Colon (tissue), 2 donors: ENCODE data around the gene CXorf58.
"Not testable (repeated sequence)": the region's sequence is repeated elsewhere in the genome, so short reads cannot be mapped to it uniquely, and the experiment has no call there.

Experiments used
- FAIRE-seq: peaks from 2 replicates; lab custom pipeline; 2012; peaks lifted over from hg19 to GRCh38; lab: Jason Lieb, UNC
- donor health status: control.
- donor health status: control.

CXorf58 gene, protein sequence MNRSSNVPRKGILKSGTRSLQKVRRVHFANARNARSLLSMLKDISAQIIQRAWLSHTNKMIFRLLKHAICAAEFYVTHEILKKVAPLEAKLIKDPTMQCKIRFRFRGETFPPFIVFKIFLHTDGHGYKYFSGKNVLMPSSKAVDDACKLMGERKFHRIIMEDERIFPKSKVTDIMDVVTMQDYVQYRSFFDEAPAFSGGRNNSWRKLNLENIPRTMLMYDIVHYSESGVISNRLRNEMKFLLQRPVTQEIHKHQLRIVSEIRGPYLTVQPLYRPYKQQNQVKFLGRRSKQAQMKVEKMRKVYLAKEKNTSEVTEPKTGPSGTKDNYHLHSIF

GRCh38 chrX:23907498-23908218, at the start of gene CXorf58, which contains the start of gene APOO:
CXorf58 (plus strand) TSS chrX:23908006; CDS start chrX:23910303, 2,297 bp downstream.
APOO (minus strand) TSS chrX:23907938; CDS start chrX:23907702, 236 bp downstream.
- no peak for FAIRE-seq

GRCh38 chrX:23859238-23859637, 48.6 kb upstream of the CXorf58 start:
- not testable (repeated sequence) for FAIRE-seq

GRCh38 chrX:23861215-23861896, 46.5 kb upstream of the CXorf58 start:
- no peak for FAIRE-seq

GRCh38 chrX:23861952-23862351, 45.9 kb upstream of the CXorf58 start:
- FAIRE-seq, result not testable (repeated sequence)

GRCh38 chrX:23864742-23865326, 43.0 kb upstream of the CXorf58 start:
- no peak for FAIRE-seq

DNA sequence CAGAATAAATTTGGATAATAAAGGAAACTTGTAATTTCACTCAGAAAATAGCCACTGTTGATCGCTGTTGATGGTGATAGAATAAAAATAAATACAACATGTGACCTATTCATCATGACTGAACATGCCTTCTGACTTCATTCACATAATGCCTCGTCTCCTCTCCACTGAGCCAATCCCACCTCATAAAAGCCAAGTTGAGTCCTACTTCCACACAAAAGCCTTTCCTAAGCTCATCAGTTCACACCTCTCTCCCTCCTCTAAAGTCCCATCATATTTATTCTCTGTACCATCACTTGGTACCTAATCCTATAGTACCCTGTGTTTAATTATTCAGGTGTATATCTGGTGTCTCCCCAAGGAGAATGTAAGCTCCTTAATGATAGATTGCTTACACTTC, 37.8 kb upstream of the CXorf58 start:
- FAIRE-seq, result no peak

GRCh38 chrX:23871905-23872546, 35.8 kb upstream of the CXorf58 start:
- no peak for FAIRE-seq

GRCh38 chrX:23879380-23880090, 28.3 kb upstream of the CXorf58 start:
- no peak for FAIRE-seq

- FAIRE-seq, result no peak
Measured at GRCh38 chrX:23883737-23884354, 24.0 kb upstream of the CXorf58 start.

DNA sequence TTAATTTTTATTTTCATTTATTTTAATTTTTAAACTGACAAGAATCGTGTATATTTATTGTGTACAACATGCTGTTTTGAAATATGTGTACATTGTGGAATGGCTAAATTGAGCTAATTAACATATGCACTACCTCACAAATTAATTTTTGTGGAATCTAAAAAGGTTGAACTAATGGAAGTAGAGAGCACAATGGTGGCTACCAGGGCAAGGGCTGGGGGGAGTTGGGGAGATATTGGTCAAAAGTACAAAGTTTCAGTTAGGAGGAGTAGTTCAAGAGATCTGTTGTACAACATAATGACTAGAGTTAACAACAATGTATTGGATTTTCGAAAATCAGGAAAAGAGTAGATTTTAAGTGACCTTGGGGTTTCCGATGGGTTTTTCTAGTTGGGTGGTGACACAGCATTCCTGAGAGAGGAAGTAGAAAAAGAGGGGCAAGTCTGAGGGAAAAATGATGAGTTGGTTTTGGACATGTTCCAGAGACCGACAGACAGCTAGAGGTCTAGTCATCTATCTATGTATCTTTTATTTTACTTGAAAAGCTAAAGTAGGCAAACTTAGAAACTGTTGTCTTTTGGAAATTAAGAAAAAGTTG, 23.3 kb upstream of the CXorf58 start:
- FAIRE-seq, result no peak

DNA sequence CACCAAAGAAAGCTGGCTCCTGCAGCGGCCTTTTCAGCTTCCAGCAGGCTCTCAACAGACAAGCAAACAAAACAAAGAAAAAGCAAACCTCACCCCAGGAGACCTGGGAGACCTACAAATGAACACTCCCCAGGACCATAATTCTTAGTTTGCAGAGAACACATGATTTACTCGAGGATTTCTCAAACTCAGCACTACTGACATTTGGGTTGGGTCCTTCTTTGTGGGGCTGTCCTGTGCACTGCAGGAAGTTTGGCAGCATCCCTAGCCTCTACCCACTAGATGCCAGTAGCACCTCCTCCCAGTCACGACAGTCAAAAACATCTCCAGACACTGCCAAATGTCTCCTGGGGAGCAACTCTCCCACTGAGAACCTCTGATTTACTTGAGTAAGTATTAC, 22.0 kb upstream of the CXorf58 start:
- FAIRE-seq, result no peak

DNA sequence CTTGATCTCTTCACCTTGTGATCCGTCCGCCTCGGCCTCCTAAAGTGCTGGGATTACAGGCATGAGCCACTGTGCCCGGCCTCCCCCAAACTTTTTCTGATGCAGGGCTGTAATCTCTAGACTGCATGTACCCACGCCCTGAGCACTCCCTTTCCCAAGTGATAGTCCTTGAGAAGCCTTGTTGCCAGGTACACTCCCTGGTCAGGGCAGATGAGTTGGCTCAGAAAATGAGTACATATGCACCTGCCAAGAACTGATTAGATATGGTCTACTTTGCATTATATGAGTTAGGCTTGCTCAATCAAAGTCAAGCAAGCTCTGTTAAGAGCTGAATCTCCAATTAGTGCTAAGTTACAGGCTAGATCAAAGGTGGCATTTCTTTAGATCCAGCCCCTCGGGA, 20.4 kb upstream of the CXorf58 start:
- no peak for FAIRE-seq

- no peak for FAIRE-seq
Measured at GRCh38 chrX:23887918-23888317, 19.9 kb upstream of the CXorf58 start.

DNA sequence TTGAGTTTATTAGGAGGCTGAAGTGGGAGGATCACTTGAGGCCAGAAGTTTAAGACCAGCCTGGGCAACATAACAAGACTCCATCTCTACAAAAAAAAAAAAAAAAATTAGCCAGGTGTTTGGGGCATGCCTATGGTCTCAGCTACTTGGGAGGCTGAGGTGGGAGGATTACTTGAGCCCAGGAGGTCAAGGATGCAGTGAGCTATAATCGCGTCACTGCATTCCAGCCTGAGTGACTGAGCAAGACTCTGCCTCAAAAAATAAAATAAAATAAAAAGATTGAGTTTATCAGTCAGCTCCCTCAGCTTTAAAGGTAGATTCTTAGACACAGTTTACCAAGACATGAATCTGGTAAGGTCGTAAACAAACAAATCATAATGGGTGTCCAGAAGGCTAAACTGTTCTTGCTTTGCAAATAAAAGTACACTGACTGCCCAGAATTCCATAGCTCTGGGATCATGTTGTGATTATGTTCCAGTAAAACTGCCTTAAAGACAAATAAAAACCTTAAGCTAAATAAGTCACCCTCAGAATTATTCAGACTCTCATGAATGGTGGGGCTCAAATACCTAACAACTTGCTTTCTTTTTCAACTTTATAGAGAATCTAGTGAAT, 18.8 kb upstream of the CXorf58 start:
- FAIRE-seq, result no peak

- FAIRE-seq, result no peak
Measured at GRCh38 chrX:23890933-23891332, 16.9 kb upstream of the CXorf58 start.

GRCh38 chrX:23894993-23895392, 12.8 kb upstream of the CXorf58 start:
- not testable (repeated sequence) for FAIRE-seq

DNA sequence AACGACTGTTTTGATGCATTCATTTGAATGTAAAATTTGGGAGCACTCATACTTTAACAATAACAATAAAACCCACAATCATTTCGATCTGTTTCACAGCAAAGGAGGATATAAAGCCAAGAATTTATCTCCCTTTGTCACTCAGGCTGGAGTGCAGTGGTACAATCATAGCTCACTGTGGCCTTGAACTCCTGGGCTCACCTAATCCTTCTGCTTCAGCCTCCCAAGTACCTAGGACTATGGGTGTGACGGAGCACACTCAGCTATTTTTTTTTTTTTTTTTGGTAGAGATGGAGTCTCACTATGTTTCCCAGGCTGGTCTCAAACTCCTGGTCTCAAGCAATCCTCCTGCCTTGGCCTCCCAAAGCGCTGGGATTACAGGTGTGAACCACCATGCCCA, 11.3 kb upstream of the CXorf58 start:
- not testable (repeated sequence) for FAIRE-seq

GRCh38 chrX:23896981-23897380, 10.8 kb upstream of the CXorf58 start:
- no peak for FAIRE-seq

DNA sequence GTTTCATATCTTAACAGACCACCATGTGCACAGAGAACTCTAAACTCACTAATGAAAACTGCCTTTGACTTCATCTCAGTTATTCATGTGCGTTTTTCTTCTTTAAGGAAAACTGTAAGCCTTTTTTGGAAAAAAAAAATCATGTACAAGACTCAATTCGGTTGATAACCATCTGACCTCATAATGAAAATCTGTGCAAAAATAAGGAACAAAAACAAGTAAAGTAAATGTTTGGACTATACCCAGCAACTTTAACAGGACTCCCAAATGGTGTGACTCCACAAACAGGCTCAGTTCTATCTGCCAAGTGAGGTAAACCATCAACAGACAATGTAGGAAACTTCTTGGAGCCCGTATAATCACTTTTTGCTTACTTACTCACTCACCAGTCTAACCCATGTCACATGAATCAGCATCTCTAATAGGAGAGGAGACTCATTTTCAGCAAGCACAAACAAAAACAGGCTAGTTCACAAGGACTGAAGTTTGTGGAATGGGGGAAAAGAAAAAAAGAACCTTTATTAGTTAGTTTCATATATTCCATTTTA, 9.3 kb upstream of the CXorf58 start:
- no peak for FAIRE-seq
